ENCODE measurements around the gene FCRL5. TPM values are rescaled to one million over a fixed set of nuclear protein-coding genes. Genes with fewer than 3 reads are reported as not detected.
A peak's percentile ranks its signal among the peaks of the same experiment; 100 is the strongest.

The FCRL5 gene
- total and polyA plus RNA-seq, 10 of the 15 experiments (the other 5 are each of a cell fraction or from before 2014, with no cell fraction given), result 1.1 to 136 (median 7.0) TPM

GRCh38 chr1:157517016-157517415 lies 35.3 kb downstream of the FCRL5 start:
- no peaks in the 10 kb centered on the region for H4K20me1 ChIP-seq (ENCODE audit: control insufficient read depth, insufficient read depth)
- no peak overlapping the region for H3K4me3 ChIP-seq
- BruUV-seq (replicated peaks), result no TSS peak
- 61% methylated on average over 8 of the region's 8 CpGs for WGBS (ENCODE audit: insufficient coverage, insufficient replicate concordance, low lambda C conversion rate, missing lambda C conversion rate)
- H2AFZ ChIP-seq (ENCODE audit: control insufficient read depth, low read depth, low read length), result no peak overlapping the region
- no peaks in the 10 kb centered on the region for H3K79me2 ChIP-seq (ENCODE audit: control insufficient read depth, insufficient read depth, low read length)
- intact Hi-C loops (cut with micrococcal nuclease; ENCODE audit: unreplicated experiment) (no loop called here), in situ Hi-C loops (cut with MboI) (no loop called here)
- FAIRE-seq, result no peak
- H3K4me1 ChIP-seq (ENCODE audit: control insufficient read depth, insufficient read depth, low read length), result peaks cover 20% of the 10 kb centered on the region
- H3K36me3 ChIP-seq (ENCODE audit: control insufficient read depth in 2 of 2, insufficient read depth in 2 of 2, low read length in 1 of 2), result no peaks in the 10 kb centered on the region
- DNase-seq (ENCODE audit: low read depth, low spot score), result no peak
- CTCF ChIA-PET, result interaction anchor here (0.6 to 1.0 kb wide), 3 partner anchors 47 to 321 kb away, joined by 3 read pairs; no protein-coding TSS in a partner anchor
- no peak overlapping the region for H3K9ac ChIP-seq (ENCODE audit: control insufficient read depth, insufficient read depth, low read length)
- H3K4me2 ChIP-seq (ENCODE audit: control insufficient read depth, insufficient read depth), result no peak overlapping the region
- H3K27me3 ChIP-seq (replicated peaks in 1 of 2; ENCODE audit: control insufficient read depth in 2 of 2, insufficient read depth in 2 of 2, low read length in 1 of 2), result no peaks in the 10 kb centered on the region
- no peaks in the 10 kb centered on the region for H3K9me3 ChIP-seq (replicated peaks; ENCODE audit: control insufficient read depth, insufficient read depth, low read length)
- no peak for ATAC-seq
- TF ChIP-seq CREB1 (IDR thresholded peaks at IDR 0.05; ENCODE audit: low read depth), result peak; percentile 23; the same call in 1 of the 2 replicates
- no peak for TF ChIP-seq REST (IDR thresholded peaks at IDR 0.05; ENCODE audit: low read depth, low read length)
- POLR2A ChIA-PET, result no interaction called here
- RAD21 ChIA-PET (ENCODE audit: unreplicated experiment), result no interaction called here
- no peak overlapping the region for H3K27ac ChIP-seq (ENCODE audit: control insufficient read depth, insufficient read depth)
- SMC1A ChIA-PET (ENCODE audit: uncharacterized antibody, unreplicated experiment), result interaction anchor here (1.2 kb wide), 1 partner anchor 19 kb away, joined by 3 read pairs; no protein-coding TSS in a partner anchor

- CTCF ChIA-PET, result no interaction called here
- FAIRE-seq, result no peak
- no peak for TF ChIP-seq SPI1 (IDR thresholded peaks at IDR 0.05; ENCODE audit: borderline replicate concordance, insufficient read depth, low read depth, low read length)
- no peak for TF ChIP-seq NFYB (IDR thresholded peaks at IDR 0.05; ENCODE audit: insufficient read depth, low read depth, low read length)
- TF ChIP-seq ZNF592 (IDR thresholded peaks at IDR 0.05), result no peak
- TF ChIP-seq BCL11A (IDR thresholded peaks at IDR 0.05; ENCODE audit: low read depth, low read length), result no peak
- TF ChIP-seq EGR1 (IDR thresholded peaks at IDR 0.05; ENCODE audit: borderline replicate concordance in 1 of 2, low read depth in 2 of 2, low read length in 2 of 2), result no peak
- no peak for TF ChIP-seq ZNF384 (IDR thresholded peaks at IDR 0.05; ENCODE audit: borderline replicate concordance, low read depth, low read length)
Observed at GRCh38 chr1:157515709-157516108, 36.6 kb downstream of the FCRL5 start.

More at GRCh38 chr1:157515709-157516108, 36.6 kb downstream of the FCRL5 start:
- ChIA-PET SMC1A (ENCODE audit: uncharacterized antibody, unreplicated experiment) (no interaction called here), POLR2A (interaction anchor here (0.7 kb wide), 1 partner anchor 17 kb away, joined by 4 read pairs; no protein-coding TSS in a partner anchor), RAD21 (ENCODE audit: unreplicated experiment) (interaction anchor here (12.7 kb wide), 1 partner anchor 50 kb away, joined by 179 read pairs; no protein-coding TSS in a partner anchor)
- no peaks in the 10 kb centered on the region for H3K27me3 ChIP-seq (replicated peaks in 1 of 2; ENCODE audit: control insufficient read depth in 2 of 2, insufficient read depth in 2 of 2, low read length in 1 of 2)
- no peaks in the 10 kb centered on the region for H4K20me1 ChIP-seq (ENCODE audit: control insufficient read depth, insufficient read depth)
- DNase-seq (ENCODE audit: low read depth, low spot score), result no peak
- H3K36me3 ChIP-seq (ENCODE audit: control insufficient read depth in 2 of 2, insufficient read depth in 2 of 2, low read length in 1 of 2), result no peaks in the 10 kb centered on the region
- H3K9ac ChIP-seq (ENCODE audit: control insufficient read depth, insufficient read depth, low read length), result no peak overlapping the region
- H3K4me1 ChIP-seq (ENCODE audit: control insufficient read depth, insufficient read depth, low read length), result peaks cover 33% of the 10 kb centered on the region
- intact Hi-C loops (cut with micrococcal nuclease; ENCODE audit: unreplicated experiment) (no loop called here), in situ Hi-C loops (cut with MboI) (no loop called here)
- no peak for ATAC-seq
- H3K4me3 ChIP-seq, result no peak overlapping the region
- no peak overlapping the region for H3K4me2 ChIP-seq (ENCODE audit: control insufficient read depth, insufficient read depth)
- H3K79me2 ChIP-seq (ENCODE audit: control insufficient read depth, insufficient read depth, low read length), result no peaks in the 10 kb centered on the region
- no peaks in the 10 kb centered on the region for H3K9me3 ChIP-seq (replicated peaks; ENCODE audit: control insufficient read depth, insufficient read depth, low read length)
- no peak overlapping the region for H3K27ac ChIP-seq (ENCODE audit: control insufficient read depth, insufficient read depth)
- 99% methylated on average over 7 of the region's 7 CpGs for WGBS (ENCODE audit: insufficient coverage, insufficient replicate concordance, low lambda C conversion rate, missing lambda C conversion rate)
- no TSS peak for BruUV-seq (replicated peaks)
- no peak overlapping the region for H2AFZ ChIP-seq (ENCODE audit: control insufficient read depth, low read depth, low read length)

All from GM12878 (cell line).